Stimulated activated CD8-positive, alpha-beta memory T cell treated with anti-CD3 and anti-CD28 coated beads, Interleukin-4, amount 100 ng/mL, for 24 hours (primary cell): ENCODE results near the gene TMEM215.
"Not testable (repeated sequence)": the region's sequence is repeated elsewhere in the genome, so short reads cannot be mapped to it uniquely, and the experiment has no call there.

Source experiments
- DNase-seq: peaks from one replicate; pipeline ENCODE4 v3.0.0-alpha.2; 2020; ENCODE audit warnings: low read depth

Gene TMEM215

GRCh38 chr9:32783168-32783891 lies at the start of gene TMEM215:
Gene TMEM215, plus strand, starts transcription at chr9:32783540. Its CDS starts 644 bp downstream, at chr9:32784184.
- no peak for DNase-seq

- DNase-seq, result no peak
Measured at GRCh38 chr9:32735476-32735875, 47.9 kb upstream of the TMEM215 start.

- no peak for DNase-seq
Measured at GRCh38 chr9:32737378-32737777, 46.0 kb upstream of the TMEM215 start.

GRCh38 chr9:32738501-32739172 lies 44.7 kb upstream of the TMEM215 start:
- no peak for DNase-seq

- DNase-seq, result no peak
Measured at GRCh38 chr9:32741706-32742105, 41.6 kb upstream of the TMEM215 start.

- DNase-seq, result no peak
Measured at GRCh38 chr9:32742296-32742695, 41.0 kb upstream of the TMEM215 start.

- no peak for DNase-seq
Measured at GRCh38 chr9:32748013-32748412, 35.3 kb upstream of the TMEM215 start.

GRCh38 chr9:32755730-32756129 lies 27.6 kb upstream of the TMEM215 start:
- no peak for DNase-seq

GRCh38 chr9:32764139-32764538 lies 19.2 kb upstream of the TMEM215 start:
- no peak for DNase-seq

GRCh38 chr9:32775283-32775682 lies 8.1 kb upstream of the TMEM215 start:
- DNase-seq, result no peak

GRCh38 chr9:32776201-32776600 lies 7.1 kb upstream of the TMEM215 start:
- DNase-seq, result no peak

- DNase-seq, result no peak
Measured at GRCh38 chr9:32782476-32783167, 718 bp upstream of the TMEM215 start.

- DNase-seq, result no peak
Measured at GRCh38 chr9:32787816-32788215, 4.5 kb downstream of the TMEM215 start.

- DNase-seq, result not testable (repeated sequence)
Measured at GRCh38 chr9:32796015-32796414, 12.7 kb downstream of the TMEM215 start.

GRCh38 chr9:32801530-32801929 lies 18.2 kb downstream of the TMEM215 start:
- no peak for DNase-seq

- DNase-seq, result no peak
Measured at GRCh38 chr9:32807217-32807616, 23.9 kb downstream of the TMEM215 start.

- no peak for DNase-seq
Measured at GRCh38 chr9:32811246-32811645, 27.9 kb downstream of the TMEM215 start.

- DNase-seq, result no peak
Measured at GRCh38 chr9:32820322-32820721, 37.0 kb downstream of the TMEM215 start.

- DNase-seq, result no peak
Measured at GRCh38 chr9:32823101-32823500, 39.8 kb downstream of the TMEM215 start.

GRCh38 chr9:32823551-32823950 lies 40.2 kb downstream of the TMEM215 start:
- DNase-seq, result no peak

GRCh38 chr9:32825203-32825602 lies 41.9 kb downstream of the TMEM215 start:
- DNase-seq, result no peak

- no peak for DNase-seq
Measured at GRCh38 chr9:32828861-32829260, 45.5 kb downstream of the TMEM215 start.

GRCh38 chr9:32832346-32832745 lies 49.0 kb downstream of the TMEM215 start:
- DNase-seq, result no peak
